ENCODE results near the gene KIAA0753. TPM values are rescaled to one million over a fixed set of nuclear protein-coding genes. Genes with fewer than 3 reads are reported as not detected.

Gene KIAA0753
- total and polyA plus RNA-seq, 10 of the 15 experiments (the other 5 are each of a cell fraction or from before 2014, with no cell fraction given) = 2.2 to 15.2 (median 7.7) TPM

DNA sequence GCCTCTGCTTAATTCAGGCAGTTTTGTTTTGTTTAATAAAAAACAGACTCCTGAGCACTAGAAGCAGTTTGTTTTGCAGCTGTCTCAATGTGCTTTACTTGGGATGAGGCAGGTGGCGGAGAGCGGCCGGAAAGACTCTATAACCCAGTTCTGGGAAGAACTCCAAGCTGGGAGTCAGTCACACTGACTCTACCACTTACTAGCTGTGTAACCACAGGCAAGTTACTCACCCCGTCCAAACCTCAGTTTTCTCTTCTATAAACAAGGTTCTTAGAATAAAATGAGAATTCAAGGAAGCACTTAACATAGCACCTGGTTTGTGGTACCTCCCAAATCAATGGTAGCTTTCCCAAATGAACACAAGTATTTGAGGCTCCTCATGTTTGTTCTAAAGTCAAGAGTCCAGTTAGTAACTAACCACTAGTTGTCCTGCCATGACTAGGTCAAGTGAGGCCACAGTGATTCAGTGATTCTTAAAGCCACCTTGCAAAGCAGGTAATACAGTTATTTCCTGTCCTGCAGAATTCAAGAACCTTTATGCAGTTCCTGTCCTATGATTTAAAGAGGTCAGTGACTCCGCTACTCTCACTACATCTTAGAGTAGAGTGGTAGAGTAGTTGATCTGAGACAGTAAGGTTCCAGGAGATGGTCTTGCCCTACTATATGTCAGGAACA lies 3.1 kb upstream of the KIAA0753 start:
- H3K79me2 ChIP-seq (ENCODE audit: control insufficient read depth, insufficient read depth, low read length) = peaks cover 34% of the 10 kb centered on the region
- H3K36me3 ChIP-seq (ENCODE audit: control insufficient read depth in 2 of 2, insufficient read depth in 2 of 2, low read length in 1 of 2) = peaks cover 0 to 12% of the 10 kb centered on the region in 2 experiments; a peak in 1 of 4 replicates
- DNase-seq (ENCODE audit: low read depth, low spot score) (no peak), ATAC-seq (no peak), FAIRE-seq (no peak)
- no peak for TF ChIP-seq ZZZ3 (IDR thresholded peaks at IDR 0.05; ENCODE audit: control insufficient read depth, insufficient read length, low read depth)
- no peak for TF ChIP-seq HDAC2 (IDR thresholded peaks at IDR 0.05)
- TF ChIP-seq EZH2 (IDR thresholded peaks at IDR 0.05; ENCODE audit: borderline replicate concordance, control insufficient read depth, low read depth, low read length) = no peak
- no peak for TF ChIP-seq RAD21 (IDR thresholded peaks at IDR 0.05; ENCODE audit: insufficient read depth, low read depth, low read length)
- TF ChIP-seq CBFB (IDR thresholded peaks at IDR 0.05; ENCODE audit: low read depth) = no peak
- no peak for TF ChIP-seq ZBTB4 (CRISPR knock-in tag; IDR thresholded peaks at IDR 0.05)
- TF ChIP-seq SP1 (IDR thresholded peaks at IDR 0.05; ENCODE audit: low read depth, low read length) = no peak
- TF ChIP-seq, protein P1, sequence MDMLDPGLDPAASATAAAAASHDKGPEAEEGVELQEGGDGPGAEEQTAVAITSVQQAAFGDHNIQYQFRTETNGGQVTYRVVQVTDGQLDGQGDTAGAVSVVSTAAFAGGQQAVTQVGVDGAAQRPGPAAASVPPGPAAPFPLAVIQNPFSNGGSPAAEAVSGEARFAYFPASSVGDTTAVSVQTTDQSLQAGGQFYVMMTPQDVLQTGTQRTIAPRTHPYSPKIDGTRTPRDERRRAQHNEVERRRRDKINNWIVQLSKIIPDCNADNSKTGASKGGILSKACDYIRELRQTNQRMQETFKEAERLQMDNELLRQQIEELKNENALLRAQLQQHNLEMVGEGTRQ (IDR thresholded peaks at IDR 0.05; ENCODE audit: borderline replicate concordance, low read depth, low read length) = no peak
- TF ChIP-seq E2F4 (IDR thresholded peaks at IDR 0.05; ENCODE audit: low read depth, low read length) = no peak
- ChIA-PET SMC1A (ENCODE audit: uncharacterized antibody, unreplicated experiment) (no interaction called here), RAD21 (ENCODE audit: unreplicated experiment) (no interaction called here), POLR2A (no interaction called here), CTCF (no interaction called here)
- no peaks in the 10 kb centered on the region for H3K9me3 ChIP-seq (replicated peaks; ENCODE audit: control insufficient read depth, insufficient read depth, low read length)
- intact Hi-C loops (cut with micrococcal nuclease; ENCODE audit: unreplicated experiment) (no loop called here), in situ Hi-C loops (cut with MboI) (no loop called here)
- BruUV-seq (replicated peaks) = no TSS peak
- H3K27ac ChIP-seq (ENCODE audit: control insufficient read depth, insufficient read depth) = no peak overlapping the region
- WGBS (ENCODE audit: insufficient coverage, insufficient replicate concordance, low lambda C conversion rate, missing lambda C conversion rate) = 78% methylated on average over 5 of the region's 5 CpGs
- no peaks in the 10 kb centered on the region for H3K27me3 ChIP-seq (replicated peaks in 1 of 2; ENCODE audit: control insufficient read depth in 2 of 2, insufficient read depth in 2 of 2, low read length in 1 of 2)
- no peak overlapping the region for H2AFZ ChIP-seq (ENCODE audit: control insufficient read depth, low read depth, low read length)
- H4K20me1 ChIP-seq (ENCODE audit: control insufficient read depth, insufficient read depth) = no peaks in the 10 kb centered on the region
- no peak overlapping the region for H3K9ac ChIP-seq (ENCODE audit: control insufficient read depth, insufficient read depth, low read length)
- H3K4me2 ChIP-seq (ENCODE audit: control insufficient read depth, insufficient read depth) = no peak overlapping the region
- peaks cover 5% of the 10 kb centered on the region; the same call in 1 of the 2 replicates for H3K4me1 ChIP-seq (ENCODE audit: control insufficient read depth, insufficient read depth, low read length)
- no peak overlapping the region for H3K4me3 ChIP-seq
